Measurements from ENCODE around the gene CYSLTR2. TPM values are rescaled to one million over a fixed set of nuclear protein-coding genes. Genes with fewer than 3 reads are reported as not detected.

Gene CYSLTR2
- total RNA-seq, 1 donor = under 0.01 TPM

DNA sequence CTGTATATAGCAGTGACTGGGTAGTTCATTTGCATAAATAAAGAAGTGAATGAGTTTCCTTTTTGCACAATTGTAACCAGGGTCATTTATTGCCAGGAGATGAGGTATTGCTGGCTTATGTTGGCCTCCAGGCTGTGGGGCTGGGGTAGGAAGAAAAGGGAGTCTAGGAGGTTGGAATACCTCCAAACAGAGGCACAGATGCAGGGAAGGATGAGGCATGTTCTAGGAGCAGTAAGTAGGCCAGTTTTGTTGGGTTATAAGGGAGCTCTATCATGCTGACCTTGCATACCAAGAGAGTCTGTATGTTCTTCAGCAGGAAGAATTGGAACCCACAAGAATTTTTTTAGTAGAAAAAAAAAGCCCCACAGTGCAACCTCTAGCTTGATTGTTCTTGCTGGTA lies 17.2 kb upstream of the CYSLTR2 start:
- Histone ChIP-seq H2AFZ (ENCODE audit: low read length) (no peak overlapping the region), H3K36me3 (ENCODE audit: insufficient read depth, low read length) (no peaks in the 10 kb centered on the region), H3K79me2 (ENCODE audit: insufficient read depth, low read length) (no peaks in the 10 kb centered on the region), H3K4me3 (ENCODE audit: insufficient read depth, low read length) (no peak overlapping the region), H3K9me3 (ENCODE audit: low read depth, low read length) (no peaks in the 10 kb centered on the region), H3K27ac (ENCODE audit: low read depth, low read length) (no peak overlapping the region), H3K4me2 (ENCODE audit: insufficient read depth, low read length) (no peak overlapping the region), H4K20me1 (ENCODE audit: insufficient read depth, low read length) (no peaks in the 10 kb centered on the region), H3K4me1 (ENCODE audit: insufficient read depth, low read length) (no peaks in the 10 kb centered on the region), H3K27me3 (ENCODE audit: insufficient read depth, low read length) (no peaks in the 10 kb centered on the region)
- TF ChIP-seq, protein P1, sequence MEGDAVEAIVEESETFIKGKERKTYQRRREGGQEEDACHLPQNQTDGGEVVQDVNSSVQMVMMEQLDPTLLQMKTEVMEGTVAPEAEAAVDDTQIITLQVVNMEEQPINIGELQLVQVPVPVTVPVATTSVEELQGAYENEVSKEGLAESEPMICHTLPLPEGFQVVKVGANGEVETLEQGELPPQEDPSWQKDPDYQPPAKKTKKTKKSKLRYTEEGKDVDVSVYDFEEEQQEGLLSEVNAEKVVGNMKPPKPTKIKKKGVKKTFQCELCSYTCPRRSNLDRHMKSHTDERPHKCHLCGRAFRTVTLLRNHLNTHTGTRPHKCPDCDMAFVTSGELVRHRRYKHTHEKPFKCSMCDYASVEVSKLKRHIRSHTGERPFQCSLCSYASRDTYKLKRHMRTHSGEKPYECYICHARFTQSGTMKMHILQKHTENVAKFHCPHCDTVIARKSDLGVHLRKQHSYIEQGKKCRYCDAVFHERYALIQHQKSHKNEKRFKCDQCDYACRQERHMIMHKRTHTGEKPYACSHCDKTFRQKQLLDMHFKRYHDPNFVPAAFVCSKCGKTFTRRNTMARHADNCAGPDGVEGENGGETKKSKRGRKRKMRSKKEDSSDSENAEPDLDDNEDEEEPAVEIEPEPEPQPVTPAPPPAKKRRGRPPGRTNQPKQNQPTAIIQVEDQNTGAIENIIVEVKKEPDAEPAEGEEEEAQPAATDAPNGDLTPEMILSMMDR (IDR thresholded peaks at IDR 0.05; ENCODE audit: extremely low read depth, low read depth, low read length) = no peak
- no peak for DNase-seq (ENCODE audit: insufficient read length, low spot score, missing footprints)

GRCh38 chr13:48637601-48638000 lies 16.1 kb upstream of the CYSLTR2 start:
- Histone ChIP-seq H3K9me3 (ENCODE audit: low read depth, low read length) (no peaks in the 10 kb centered on the region), H2AFZ (ENCODE audit: low read length) (no peak overlapping the region), H3K79me2 (ENCODE audit: insufficient read depth, low read length) (no peaks in the 10 kb centered on the region), H3K4me2 (ENCODE audit: insufficient read depth, low read length) (no peak overlapping the region), H3K27me3 (ENCODE audit: insufficient read depth, low read length) (no peaks in the 10 kb centered on the region), H3K27ac (ENCODE audit: low read depth, low read length) (no peak overlapping the region), H4K20me1 (ENCODE audit: insufficient read depth, low read length) (no peaks in the 10 kb centered on the region), H3K4me1 (ENCODE audit: insufficient read depth, low read length) (no peaks in the 10 kb centered on the region), H3K36me3 (ENCODE audit: insufficient read depth, low read length) (no peaks in the 10 kb centered on the region), H3K4me3 (ENCODE audit: insufficient read depth, low read length) (no peak overlapping the region)
- no peak for DNase-seq (ENCODE audit: insufficient read length, low spot score, missing footprints)
- TF ChIP-seq, protein P1 (IDR thresholded peaks at IDR 0.05; ENCODE audit: extremely low read depth, low read depth, low read length) = no peak

DNA sequence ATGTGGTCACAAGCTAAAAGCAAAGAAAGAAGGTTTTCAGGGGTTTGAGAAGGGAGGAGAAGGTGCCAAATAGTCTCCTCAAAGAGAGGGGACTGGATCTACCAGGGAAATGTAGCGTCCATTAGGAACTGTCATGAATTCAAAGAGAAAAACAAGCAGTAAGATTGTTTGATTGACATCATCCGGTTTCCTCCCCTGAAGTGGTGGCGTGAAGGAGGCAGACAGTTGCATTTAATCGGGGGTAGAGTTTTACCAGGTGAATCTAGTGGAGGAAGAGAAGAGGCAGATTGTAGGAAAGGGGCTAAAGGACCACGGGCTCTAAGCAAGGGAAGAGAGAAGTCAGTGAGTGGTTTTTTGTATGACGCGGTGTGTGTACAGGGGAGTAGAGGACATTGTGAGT lies 13.0 kb upstream of the CYSLTR2 start:
- TF ChIP-seq, protein P1 (IDR thresholded peaks at IDR 0.05; ENCODE audit: extremely low read depth, low read depth, low read length) = no peak
- Histone ChIP-seq H3K27me3 (ENCODE audit: insufficient read depth, low read length) (peaks cover 8% of the 10 kb centered on the region), H3K36me3 (ENCODE audit: insufficient read depth, low read length) (no peaks in the 10 kb centered on the region), H3K4me1 (ENCODE audit: insufficient read depth, low read length) (no peaks in the 10 kb centered on the region), H2AFZ (ENCODE audit: low read length) (no peak overlapping the region), H3K4me2 (ENCODE audit: insufficient read depth, low read length) (no peak overlapping the region), H3K79me2 (ENCODE audit: insufficient read depth, low read length) (no peaks in the 10 kb centered on the region), H3K9me3 (ENCODE audit: low read depth, low read length) (no peaks in the 10 kb centered on the region), H3K4me3 (ENCODE audit: insufficient read depth, low read length) (no peak overlapping the region), H4K20me1 (ENCODE audit: insufficient read depth, low read length) (no peaks in the 10 kb centered on the region), H3K27ac (ENCODE audit: low read depth, low read length) (no peak overlapping the region)
- DNase-seq (ENCODE audit: insufficient read length, low spot score, missing footprints) = no peak

DNA sequence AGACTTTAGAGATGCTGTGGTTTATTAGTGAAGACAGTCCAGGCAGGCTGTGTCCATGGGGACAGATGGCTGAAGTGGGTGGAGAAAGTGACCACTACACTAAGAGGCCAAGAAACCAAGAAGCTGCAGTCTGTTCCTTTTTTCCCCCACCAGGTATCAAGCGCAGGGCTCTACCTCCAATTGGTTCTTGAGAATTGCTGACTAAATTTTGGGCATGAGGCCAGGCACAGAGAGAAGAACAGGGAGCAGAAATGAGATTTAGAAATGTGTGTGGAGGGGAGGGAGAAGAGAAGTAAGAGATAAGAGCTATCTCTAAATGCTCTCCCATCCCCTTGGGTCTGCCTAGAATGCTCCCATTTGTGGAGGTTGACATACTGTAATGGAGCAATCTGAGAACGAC lies 12.3 kb upstream of the CYSLTR2 start:
- H3K9me3 ChIP-seq (ENCODE audit: low read depth, low read length) = no peaks in the 10 kb centered on the region
- TF ChIP-seq, protein P1 (IDR thresholded peaks at IDR 0.05; ENCODE audit: extremely low read depth, low read depth, low read length) = no peak
- no peak overlapping the region for H3K27ac ChIP-seq (ENCODE audit: low read depth, low read length)
- H3K27me3 ChIP-seq (ENCODE audit: insufficient read depth, low read length) = peaks cover 8% of the 10 kb centered on the region
- H3K36me3 ChIP-seq (ENCODE audit: insufficient read depth, low read length) = no peaks in the 10 kb centered on the region
- H3K4me2 ChIP-seq (ENCODE audit: insufficient read depth, low read length) = no peak overlapping the region
- no peaks in the 10 kb centered on the region for H4K20me1 ChIP-seq (ENCODE audit: insufficient read depth, low read length)
- H3K79me2 ChIP-seq (ENCODE audit: insufficient read depth, low read length) = no peaks in the 10 kb centered on the region
- H2AFZ ChIP-seq (ENCODE audit: low read length) = no peak overlapping the region
- DNase-seq (ENCODE audit: insufficient read length, low spot score, missing footprints) = no peak
- no peaks in the 10 kb centered on the region for H3K4me1 ChIP-seq (ENCODE audit: insufficient read depth, low read length)
- H3K4me3 ChIP-seq (ENCODE audit: insufficient read depth, low read length) = no peak overlapping the region
